ENCODE measurements around the gene SMCO3. TPM values are rescaled to one million over a fixed set of nuclear protein-coding genes. Genes with fewer than 3 reads are reported as not detected.

The SMCO3 gene
- total and polyA plus RNA-seq, 2 of the 13 experiments (the other 11 are each of a cell fraction or from before 2014, with no cell fraction given): 0.29 to 0.42 TPM

- TF ChIP-seq KIAA2018 (CRISPR knock-in tag; IDR thresholded peaks at IDR 0.05; ENCODE audit: borderline replicate concordance) (no peak), PITX1 (CRISPR knock-in tag; IDR thresholded peaks at IDR 0.05) (no peak; the same call in 1 of the 2 replicates), ZNF879 (CRISPR knock-in tag; IDR thresholded peaks at IDR 0.05) (no peak), ZNF546 (CRISPR knock-in tag; conservative IDR thresholded peaks at IDR 0.05) (no peak), SALL2 (CRISPR knock-in tag; IDR thresholded peaks at IDR 0.05) (0 out of 2 replicates have a peak, but pooled peaks have one; percentile 26), GABPB1 (CRISPR knock-in tag; IDR thresholded peaks at IDR 0.05) (peak; percentile 96), SP1 (IDR thresholded peaks at IDR 0.05) (no peak), SP1 (CRISPR knock-in tag; IDR thresholded peaks at IDR 0.05) (no peak), ZNF225 (CRISPR knock-in tag; IDR thresholded peaks at IDR 0.05) (no peak), MED8 (CRISPR knock-in tag; IDR thresholded peaks at IDR 0.05; ENCODE audit: insufficient replicate concordance) (no peak), ZFP37 (CRISPR knock-in tag; IDR thresholded peaks at IDR 0.05; ENCODE audit: borderline replicate concordance) (no peak), ZSCAN29 (CRISPR knock-in tag; conservative IDR thresholded peaks at IDR 0.05) (no peak), ZNF329 (CRISPR knock-in tag; IDR thresholded peaks at IDR 0.05; ENCODE audit: low read depth) (no peak), ZNF230 (CRISPR knock-in tag; IDR thresholded peaks at IDR 0.05) (no peak), ZNF710 (CRISPR knock-in tag; IDR thresholded peaks at IDR 0.05; ENCODE audit: borderline replicate concordance) (no peak), ZFP62 (CRISPR knock-in tag; IDR thresholded peaks at IDR 0.05) (no peak), GATA4 (IDR thresholded peaks at IDR 0.05; ENCODE audit: borderline replicate concordance, low read depth) (no peak; the same call in 1 of the 2 replicates), ZNF30 (CRISPR knock-in tag; IDR thresholded peaks at IDR 0.05) (no peak)
- TF ChIP-seq, protein P1, sequence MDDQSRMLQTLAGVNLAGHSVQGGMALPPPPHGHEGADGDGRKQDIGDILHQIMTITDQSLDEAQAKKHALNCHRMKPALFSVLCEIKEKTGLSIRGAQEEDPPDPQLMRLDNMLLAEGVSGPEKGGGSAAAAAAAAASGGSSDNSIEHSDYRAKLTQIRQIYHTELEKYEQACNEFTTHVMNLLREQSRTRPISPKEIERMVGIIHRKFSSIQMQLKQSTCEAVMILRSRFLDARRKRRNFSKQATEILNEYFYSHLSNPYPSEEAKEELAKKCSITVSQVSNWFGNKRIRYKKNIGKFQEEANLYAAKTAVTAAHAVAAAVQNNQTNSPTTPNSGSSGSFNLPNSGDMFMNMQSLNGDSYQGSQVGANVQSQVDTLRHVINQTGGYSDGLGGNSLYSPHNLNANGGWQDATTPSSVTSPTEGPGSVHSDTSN (CRISPR knock-in tag; IDR thresholded peaks at IDR 0.05; ENCODE audit: borderline replicate concordance): no peak; the same call in 1 of the 2 replicates
Observed at GRCh38 chr12:14803011-14803829, 10.8 kb downstream of the SMCO3 start, which contains the start of the genes C12orf60 and WBP11 (continued).
